SK-N-SH (cell line): ENCODE results near the gene DEXI. TPM values are rescaled to one million over a fixed set of nuclear protein-coding genes. Genes with fewer than 3 reads are reported as not detected.

ENCODE experiments used
- CTCF ChIA-PET: fragments of 300-600, 350-600 bp; formaldehyde crosslinking; extraction: SDS; loops from one replicate; lab custom pipeline; 2021; lab: Yijun Ruan, JAX
- POLR2A ChIA-PET: fragments of 350-600 bp; sonication (Branson Sonifier 250); formaldehyde crosslinking; extraction: SDS; loops from one replicate; lab custom pipeline; 2020; ENCODE audit warnings: antibody characterized with exemption, inconsistent platforms; lab: Yijun Ruan, JAX
- DNase-seq: peaks from one replicate; pipeline ENCODE4 v3.0.0; 2012
- H2AFZ ChIP-seq: fragments of 200-600 bp; sonication (generic); 2 replicates; pipeline ENCODE4 v1.8.1; 2016; ENCODE audit warnings: antibody characterized with exemption, mild to moderate bottlenecking, low read depth
- H3F3A ChIP-seq: fragments of 200-600 bp; sonication (generic); replicated peaks from 2 replicates; pipeline ENCODE3; 2016; ENCODE audit warnings: antibody characterized with exemption, mild to moderate bottlenecking; ENCODE audit not compliant: insufficient read depth
- H3K27ac ChIP-seq, 2 experiments: fragments of 200-500 bp in 1 of 2; fragments of 200-600 bp in 1 of 2; sonication (Bioruptor generic) in 1 of 2; sonication (generic), shearing (Covaris generic) in 1 of 2; 2 replicates each; pipeline versions ENCODE4 v1.5.1 to v1.6.1; 2014 to 2016; ENCODE audit warnings: low read depth in 2 of 2, inconsistent platforms in 1 of 2, low read length in 1 of 2, mild to moderate bottlenecking in 1 of 2, mixed read lengths in 1 of 2
- H3K27me3 ChIP-seq: fragments of 200-600 bp; sonication (generic), shearing (Covaris generic); 2 replicates; pipeline ENCODE4 v1.6.1; 2016; ENCODE audit warnings: mixed run types; ENCODE audit not compliant: insufficient read depth
- H3K36me3 ChIP-seq, 2 experiments: fragments of 200-500 bp in 1 of 2; fragments of 200-600 bp in 1 of 2; sonication (Bioruptor generic) in 1 of 2; sonication (generic) in 1 of 2; replicated peaks in 1 of 2; 2 replicates each; pipeline versions ENCODE3 to v1.5.1; 2014 to 2016; ENCODE audit warnings: low read length in 1 of 2, mild to moderate bottlenecking in 1 of 2; ENCODE audit not compliant: insufficient read depth in 2 of 2, control insufficient read depth in 1 of 2
- H3K4me1 ChIP-seq, 2 experiments: fragments of 200-500 bp in 1 of 2; fragments of 200-600 bp in 1 of 2; sonication (Bioruptor generic) in 1 of 2; sonication (generic), shearing (Covaris generic) in 1 of 2; 2 replicates each; pipeline versions ENCODE4 v1.5.1 to v1.6.1; 2014 to 2016; ENCODE audit warnings: low read depth in 1 of 2, low read length in 1 of 2, mixed run types in 1 of 2; ENCODE audit not compliant: insufficient read depth in 2 of 2, control insufficient read depth in 1 of 2
- H3K4me2 ChIP-seq: fragments of 200-600 bp; sonication (generic), shearing (Covaris generic); 2 replicates; pipeline ENCODE4 v1.6.1; 2017; ENCODE audit warnings: mixed run types
- H3K4me3 ChIP-seq, 2 experiments: fragments of 200-500 bp in 1 of 2; fragments of 200-600 bp in 1 of 2; sonication (Bioruptor generic) in 1 of 2; sonication (generic), shearing (Covaris generic) in 1 of 2; 2 replicates each; pipeline versions ENCODE4 v1.5.1 to v1.8.1; 2014 to 2016; ENCODE audit warnings: low read depth in 2 of 2, inconsistent platforms in 1 of 2, low read length in 1 of 2, mild to moderate bottlenecking in 1 of 2, mixed read lengths in 1 of 2, moderate library complexity in 1 of 2
- H3K79me2 ChIP-seq: fragments of 200-600 bp; sonication (generic); 2 replicates; pipeline ENCODE4 v1.8.1; 2017; ENCODE audit warnings: mild to moderate bottlenecking; ENCODE audit not compliant: insufficient read depth
- H3K9ac ChIP-seq: fragments of 200-600 bp; sonication (generic); 2 replicates; pipeline ENCODE4 v1.6.1; 2017; ENCODE audit warnings: mixed run types
- H3K9me2 ChIP-seq: fragments of 200-600 bp; sonication (generic); 2 replicates; pipeline ENCODE4 v1.6.1; 2017; ENCODE audit warnings: mixed run types
- H3K9me3 ChIP-seq: fragments of 200-600 bp; sonication (generic); 2 replicates; pipeline ENCODE4 v1.6.1; 2017; ENCODE audit warnings: mixed run types, mild to moderate bottlenecking, moderate library complexity
- H4K20me1 ChIP-seq: fragments of 200-600 bp; sonication (generic); 2 replicates; pipeline ENCODE4 v1.6.1; 2017; ENCODE audit warnings: mild to moderate bottlenecking, mixed run types; ENCODE audit not compliant: insufficient read depth
- EZH2phosphoT487 ChIP-seq: fragments of 200-600 bp; sonication (generic); IDR thresholded peaks from 2 replicates; pipeline ENCODE4 v1.6.1; 2017; ENCODE audit warnings: low read depth, mixed run types, mild to moderate bottlenecking, antibody characterized with exemption, moderate library complexity, borderline replicate concordance
- FOXJ3 ChIP-seq: sonication (generic); formaldehyde crosslinking; IDR thresholded peaks from 2 replicates; pipeline ENCODE4 v1.5.1; 2020; ENCODE audit warnings: mild to moderate bottlenecking, missing genetic modification reagents
- IRF3 ChIP-seq: fragments of 150-350 bp; IDR thresholded peaks from 2 replicates; pipeline ENCODE4 v1.6.1; 2016; ENCODE audit warnings: mild to moderate bottlenecking, low read depth, low read length
- JUND ChIP-seq: IDR thresholded peaks from 2 replicates; pipeline ENCODE4 v1.4.0; 2012
- MEF2A ChIP-seq: IDR thresholded peaks from 2 replicates; pipeline ENCODE4 v1.4.0; 2012; ENCODE audit warnings: low read depth, borderline replicate concordance
- MXI1 ChIP-seq: IDR thresholded peaks from 2 replicates; pipeline ENCODE4 v1.6.1; 2012; ENCODE audit warnings: mild to moderate bottlenecking, low read depth, low read length, improper control_type of control experiment
- NFIC ChIP-seq: IDR thresholded peaks from 2 replicates; pipeline ENCODE4 v1.4.0; 2012; ENCODE audit warnings: borderline replicate concordance
- NRF1 ChIP-seq: IDR thresholded peaks from 2 replicates; pipeline ENCODE4 v1.6.1; 2012; ENCODE audit warnings: low read depth, mild to moderate bottlenecking, low read length
- RAD21 ChIP-seq: IDR thresholded peaks from 2 replicates; pipeline ENCODE4 v1.6.1; 2012; ENCODE audit warnings: mild to moderate bottlenecking, low read length
- RCOR1 ChIP-seq: fragments of 150-350 bp; IDR thresholded peaks from 2 replicates; pipeline ENCODE4 v1.6.1; 2017; ENCODE audit warnings: antibody characterized with exemption, low read length
- RFX5 ChIP-seq: IDR thresholded peaks from 2 replicates; pipeline ENCODE4 v1.6.1; 2012; ENCODE audit warnings: mild to moderate bottlenecking, improper control_type of control experiment, low read length
- RXRA ChIP-seq: IDR thresholded peaks from 2 replicates; pipeline ENCODE4 v1.4.0; 2012; ENCODE audit warnings: low read depth, mild to moderate bottlenecking, borderline replicate concordance
- SIN3A ChIP-seq: IDR thresholded peaks from 2 replicates; pipeline ENCODE4 v1.6.1; 2012; ENCODE audit warnings: low read depth, mild to moderate bottlenecking, low read length, moderate library complexity, borderline replicate concordance
- SMC3 ChIP-seq: IDR thresholded peaks from 2 replicates; pipeline ENCODE4 v1.6.1; 2012; ENCODE audit warnings: low read depth, low read length, improper control_type of control experiment
- TCF12 ChIP-seq: IDR thresholded peaks from 2 replicates; pipeline ENCODE4 v1.4.0; 2012
- TEAD4 ChIP-seq: IDR thresholded peaks from 2 replicates; pipeline ENCODE4 v1.4.0; 2012; ENCODE audit warnings: mild to moderate bottlenecking, borderline replicate concordance; ENCODE audit not compliant: insufficient read depth
- YY1 ChIP-seq: IDR thresholded peaks from 2 replicates; pipeline ENCODE4 v1.4.0; 2012; ENCODE audit warnings: low read depth, mild to moderate bottlenecking
- ZBTB33 ChIP-seq: IDR thresholded peaks from 2 replicates; pipeline ENCODE4 v1.4.0; 2012; ENCODE audit warnings: low read depth, borderline replicate concordance
- WGBS: methylation state at CpG from one replicate; pipeline ENCODE4 v1.1.6; 2017; ENCODE audit warnings: low lambda C conversion rate; 5-methylcytosine and 5-hydroxymethylcytosine counted together
- polyA plus RNA-seq, 3 experiments: library from polyadenylated mRNA; depleted of rRNA; stranded (reverse); fragments of >200 nt; gene quantifications; 2 replicates each; pipeline ENCODE4 v1.2.3, GENCODE V29; 2012
- TF ChIP-seq, protein P1 (sequence below): IDR thresholded peaks from 2 replicates; pipeline ENCODE4 v1.4.0; 2012; ENCODE audit warnings: low read depth, borderline replicate concordance
- TF ChIP-seq, protein P2 (sequence below): IDR thresholded peaks from 2 replicates; pipeline ENCODE4 v1.4.0; 2012; ENCODE audit warnings: low read depth
- TF ChIP-seq, protein P3 (sequence below): fragments of 200-600 bp; sonication (generic); IDR thresholded peaks from 2 replicates; pipeline ENCODE4 v1.6.1; 2017; ENCODE audit warnings: antibody characterized with exemption, mild to moderate bottlenecking, moderate library complexity
- TF ChIP-seq, protein P4 (sequence below): IDR thresholded peaks from 2 replicates; pipeline ENCODE4; 2012

DEXI gene
- polyA plus RNA-seq, 1 of the 3 experiments (the other 2 are of a cell fraction) = 55.5 TPM

DNA sequence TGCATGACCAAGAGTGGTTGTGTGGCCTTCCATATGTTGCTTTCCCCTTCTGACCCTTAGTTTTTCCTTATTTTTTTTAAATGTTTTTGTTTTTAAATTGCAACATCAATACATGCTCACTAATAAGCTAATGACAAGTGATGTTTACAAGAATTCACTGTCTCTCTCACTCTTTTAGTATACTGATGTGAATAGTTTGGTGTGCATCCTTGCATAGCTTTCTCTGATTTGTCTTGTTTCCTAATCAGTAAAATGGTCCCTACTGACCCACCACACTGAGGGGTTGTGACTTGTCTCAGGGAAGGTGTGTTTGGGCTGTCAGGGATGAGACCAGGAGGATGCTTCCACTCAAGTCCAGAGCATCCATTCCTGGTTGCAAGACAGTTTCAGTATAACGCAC, 39.3 kb downstream of the DEXI start:
- Histone ChIP-seq H3K27me3 (no peaks in the 10 kb centered on the region), H3K4me3 (no peak overlapping the region), H3F3A (no peaks in the 10 kb centered on the region), H2AFZ (no peak overlapping the region), H3K4me2 (no peak overlapping the region), H3K9me2 (no peaks in the 10 kb centered on the region), H3K9ac (no peak overlapping the region), H3K4me1 (no peaks in the 10 kb centered on the region), H3K9me3 (no peaks in the 10 kb centered on the region), H3K36me3 (no peaks in the 10 kb centered on the region), H3K27ac (no peak overlapping the region), H4K20me1 (no peaks in the 10 kb centered on the region), H3K79me2 (no peaks in the 10 kb centered on the region)
- WGBS = 67% methylated on average over 1 of the region's 1 CpG
- DNase-seq = no peak
- TF ChIP-seq SIN3A = no peak
- no peak for TF ChIP-seq YY1
- no peak for TF ChIP-seq RAD21
- TF ChIP-seq, protein P1, sequence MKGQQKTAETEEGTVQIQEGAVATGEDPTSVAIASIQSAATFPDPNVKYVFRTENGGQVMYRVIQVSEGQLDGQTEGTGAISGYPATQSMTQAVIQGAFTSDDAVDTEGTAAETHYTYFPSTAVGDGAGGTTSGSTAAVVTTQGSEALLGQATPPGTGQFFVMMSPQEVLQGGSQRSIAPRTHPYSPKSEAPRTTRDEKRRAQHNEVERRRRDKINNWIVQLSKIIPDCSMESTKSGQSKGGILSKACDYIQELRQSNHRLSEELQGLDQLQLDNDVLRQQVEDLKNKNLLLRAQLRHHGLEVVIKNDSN = no peak
- TF ChIP-seq MEF2A = no peak
- TF ChIP-seq NRF1 = no peak
- TF ChIP-seq, protein P2, sequence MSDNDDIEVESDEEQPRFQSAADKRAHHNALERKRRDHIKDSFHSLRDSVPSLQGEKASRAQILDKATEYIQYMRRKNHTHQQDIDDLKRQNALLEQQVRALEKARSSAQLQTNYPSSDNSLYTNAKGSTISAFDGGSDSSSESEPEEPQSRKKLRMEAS = no peak
- TF ChIP-seq, protein P3, sequence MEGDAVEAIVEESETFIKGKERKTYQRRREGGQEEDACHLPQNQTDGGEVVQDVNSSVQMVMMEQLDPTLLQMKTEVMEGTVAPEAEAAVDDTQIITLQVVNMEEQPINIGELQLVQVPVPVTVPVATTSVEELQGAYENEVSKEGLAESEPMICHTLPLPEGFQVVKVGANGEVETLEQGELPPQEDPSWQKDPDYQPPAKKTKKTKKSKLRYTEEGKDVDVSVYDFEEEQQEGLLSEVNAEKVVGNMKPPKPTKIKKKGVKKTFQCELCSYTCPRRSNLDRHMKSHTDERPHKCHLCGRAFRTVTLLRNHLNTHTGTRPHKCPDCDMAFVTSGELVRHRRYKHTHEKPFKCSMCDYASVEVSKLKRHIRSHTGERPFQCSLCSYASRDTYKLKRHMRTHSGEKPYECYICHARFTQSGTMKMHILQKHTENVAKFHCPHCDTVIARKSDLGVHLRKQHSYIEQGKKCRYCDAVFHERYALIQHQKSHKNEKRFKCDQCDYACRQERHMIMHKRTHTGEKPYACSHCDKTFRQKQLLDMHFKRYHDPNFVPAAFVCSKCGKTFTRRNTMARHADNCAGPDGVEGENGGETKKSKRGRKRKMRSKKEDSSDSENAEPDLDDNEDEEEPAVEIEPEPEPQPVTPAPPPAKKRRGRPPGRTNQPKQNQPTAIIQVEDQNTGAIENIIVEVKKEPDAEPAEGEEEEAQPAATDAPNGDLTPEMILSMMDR = no peak
- no peak for TF ChIP-seq NFIC
- no peak for TF ChIP-seq RCOR1
- no peak for TF ChIP-seq ZBTB33
- no peak for TF ChIP-seq MXI1
- ChIA-PET POLR2A (no interaction called here), CTCF (interaction anchor here (1.1 to 4.0 kb wide), 4 partner anchors 12 to 388 kb away, joined by 3 to 19 read pairs (median 4); no protein-coding TSS in a partner anchor)

GRCh38 chr16:10897134-10897533, 45.1 kb downstream of the DEXI start:
- no peaks in the 10 kb centered on the region for H3K4me1 ChIP-seq
- no peaks in the 10 kb centered on the region for H3K79me2 ChIP-seq
- H3K9me2 ChIP-seq = no peaks in the 10 kb centered on the region
- CTCF ChIA-PET = interaction anchor here (1.1 kb wide), 1 partner anchor 382 kb away, joined by 3 read pairs; no protein-coding TSS in a partner anchor
- H3F3A ChIP-seq = no peaks in the 10 kb centered on the region
- H3K4me2 ChIP-seq = no peak overlapping the region
- no peaks in the 10 kb centered on the region for H3K9me3 ChIP-seq
- H3K9ac ChIP-seq = no peak overlapping the region
- H3K4me3 ChIP-seq = no peak overlapping the region
- H3K27me3 ChIP-seq = no peaks in the 10 kb centered on the region
- DNase-seq = no peak
- H2AFZ ChIP-seq = no peak overlapping the region
- POLR2A ChIA-PET = no interaction called here
- WGBS = 34% methylated on average over 5 of the region's 5 CpGs
- no peak overlapping the region for H3K27ac ChIP-seq
- TF ChIP-seq, protein P4, sequence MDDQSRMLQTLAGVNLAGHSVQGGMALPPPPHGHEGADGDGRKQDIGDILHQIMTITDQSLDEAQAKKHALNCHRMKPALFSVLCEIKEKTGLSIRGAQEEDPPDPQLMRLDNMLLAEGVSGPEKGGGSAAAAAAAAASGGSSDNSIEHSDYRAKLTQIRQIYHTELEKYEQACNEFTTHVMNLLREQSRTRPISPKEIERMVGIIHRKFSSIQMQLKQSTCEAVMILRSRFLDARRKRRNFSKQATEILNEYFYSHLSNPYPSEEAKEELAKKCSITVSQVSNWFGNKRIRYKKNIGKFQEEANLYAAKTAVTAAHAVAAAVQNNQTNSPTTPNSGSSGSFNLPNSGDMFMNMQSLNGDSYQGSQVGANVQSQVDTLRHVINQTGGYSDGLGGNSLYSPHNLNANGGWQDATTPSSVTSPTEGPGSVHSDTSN = no peak
- TF ChIP-seq FOXJ3 (no peak), EZH2phosphoT487 (no peak), IRF3 (no peak), NFIC (no peak), TCF12 (no peak), SIN3A (no peak), TEAD4 (no peak), RFX5 (no peak), RAD21 (no peak), MXI1 (no peak), SMC3 (no peak), NRF1 (no peak), RXRA (no peak), JUND (no peak)
- no peaks in the 10 kb centered on the region for H3K36me3 ChIP-seq
- H4K20me1 ChIP-seq = no peaks in the 10 kb centered on the region
